Measurements from ENCODE around the gene MORC3.

GRCh38 chr21:36297406-36297937 lies 22.5 kb upstream of the MORC3 start:
- no peak for TF ChIP-seq CTCF (IDR thresholded peaks at IDR 0.05)
- no peak for TF ChIP-seq EZH2 (IDR thresholded peaks at IDR 0.05; ENCODE audit: borderline replicate concordance, insufficient read depth, low read depth, low read length, poor library complexity, severe bottlenecking)

Data from B cell (primary cell).